Measurements from ENCODE around the gene OR2M5.

Gene OR2M5, protein sequence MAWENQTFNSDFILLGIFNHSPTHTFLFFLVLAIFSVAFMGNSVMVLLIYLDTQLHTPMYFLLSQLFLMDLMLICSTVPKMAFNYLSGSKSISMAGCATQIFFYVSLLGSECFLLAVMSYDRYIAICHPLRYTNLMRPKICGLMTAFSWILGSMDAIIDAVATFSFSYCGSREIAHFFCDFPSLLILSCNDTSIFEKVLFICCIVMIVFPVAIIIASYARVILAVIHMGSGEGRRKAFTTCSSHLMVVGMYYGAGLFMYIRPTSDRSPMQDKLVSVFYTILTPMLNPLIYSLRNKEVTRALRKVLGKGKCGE

DNA sequence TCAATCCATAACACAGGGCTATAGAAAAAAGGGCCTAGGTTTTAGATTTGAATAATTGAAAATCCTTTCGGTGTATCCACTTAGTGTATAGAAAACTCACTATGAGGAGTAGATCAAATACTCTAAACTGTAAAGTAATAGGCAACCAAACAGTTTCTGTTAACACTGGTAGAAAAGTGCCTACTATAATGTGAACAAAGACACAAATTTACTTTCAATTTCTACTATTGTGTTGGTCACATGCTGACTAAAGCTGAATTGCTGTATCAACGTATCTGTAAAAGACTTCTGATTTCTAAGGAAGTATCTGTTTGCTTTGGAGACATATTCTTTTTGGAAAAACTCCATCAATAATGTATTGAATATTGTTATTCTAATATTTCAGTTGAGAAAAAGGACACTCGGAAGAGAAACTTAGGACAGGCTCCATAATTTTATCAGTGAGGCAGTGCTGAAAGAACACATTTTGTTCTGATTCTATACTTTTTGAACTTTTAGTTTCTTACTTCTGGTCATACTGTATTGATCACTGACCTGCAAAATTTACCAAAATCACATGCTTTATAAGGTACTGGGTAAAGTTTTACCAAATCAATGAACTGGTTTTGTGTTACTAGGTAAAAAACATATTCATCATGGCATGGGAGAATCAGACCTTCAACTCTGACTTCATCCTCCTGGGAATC lies at the start of gene OR2M5:
TSS of gene OR2M5 (plus strand) at position 636 of the 686 bp plus-strand sequence. CDS start at position 636, 0 bp downstream.
- no peak for DNase-seq (ENCODE audit: insufficient read length, low spot score)
- no peak for TF ChIP-seq POLR2A (IDR thresholded peaks at IDR 0.05; ENCODE audit: low read depth, low read length)
- no peak for FAIRE-seq

DNA sequence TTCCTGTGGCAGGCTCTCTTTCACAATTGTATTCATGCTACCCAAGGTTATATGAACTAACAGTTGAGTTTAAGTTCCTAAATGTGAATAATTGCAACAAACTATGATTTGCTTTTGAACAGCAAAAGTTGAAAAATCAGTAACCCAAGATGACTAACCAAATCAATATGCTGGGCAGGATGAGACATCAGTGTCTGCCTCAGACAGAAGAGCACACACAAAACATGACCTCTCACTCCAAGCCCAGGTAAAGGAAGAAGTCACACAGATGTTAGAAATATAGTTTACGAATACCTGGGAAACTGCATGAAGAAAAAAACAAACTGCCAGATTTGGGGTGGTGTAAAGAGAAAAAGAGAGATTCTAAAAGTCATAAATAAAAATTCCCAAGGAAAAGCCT lies 46.4 kb upstream of the OR2M5 start:
- no peak for DNase-seq (ENCODE audit: insufficient read length, low spot score)
- FAIRE-seq, result no peak
- no peak for TF ChIP-seq POLR2A (IDR thresholded peaks at IDR 0.05; ENCODE audit: low read depth, low read length)

DNA sequence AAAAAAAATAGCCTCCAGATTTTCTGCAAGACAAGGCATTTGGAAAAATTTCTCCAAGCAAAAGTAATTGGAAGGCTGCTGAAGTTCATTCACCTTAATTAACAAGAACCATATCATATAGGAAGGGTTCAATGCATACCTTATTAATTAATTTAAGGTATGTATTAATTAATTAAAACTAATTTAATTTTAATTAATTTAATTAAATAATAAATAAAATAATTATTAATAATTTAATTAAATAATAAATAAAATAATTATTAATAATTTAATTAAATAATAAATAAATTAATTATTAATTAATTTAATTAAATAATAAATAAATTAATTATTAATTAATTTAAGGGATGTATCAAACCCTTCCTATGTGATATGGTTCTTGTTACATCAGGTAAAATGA lies 42.1 kb upstream of the OR2M5 start:
- no peak for TF ChIP-seq POLR2A (IDR thresholded peaks at IDR 0.05; ENCODE audit: low read depth, low read length)
- FAIRE-seq (no peak), DNase-seq (ENCODE audit: insufficient read length, low spot score) (no peak)

DNA sequence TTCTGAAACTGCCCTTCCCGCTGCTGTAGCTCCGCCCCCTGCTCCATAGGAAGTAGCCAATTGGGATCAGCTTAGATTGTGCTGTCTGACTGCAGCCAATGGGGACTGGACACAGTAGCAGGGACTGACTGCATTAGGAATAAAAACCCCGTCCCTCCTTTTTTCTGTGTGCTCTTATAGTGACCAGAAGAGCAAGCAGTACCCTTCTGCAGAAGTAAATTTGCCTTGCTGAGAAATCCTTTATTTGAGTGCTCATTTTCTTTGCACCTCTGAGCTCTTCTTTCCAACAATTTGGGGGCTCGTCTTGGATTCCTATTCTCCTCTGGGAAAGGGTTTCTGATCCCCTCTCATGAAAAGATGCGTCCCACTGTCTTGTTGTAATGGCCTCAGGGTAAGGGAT lies 33.8 kb upstream of the OR2M5 start:
- no peak for TF ChIP-seq POLR2A (IDR thresholded peaks at IDR 0.05; ENCODE audit: low read depth, low read length)
- DNase-seq (ENCODE audit: insufficient read length, low spot score) (no peak), FAIRE-seq (no peak)

DNA sequence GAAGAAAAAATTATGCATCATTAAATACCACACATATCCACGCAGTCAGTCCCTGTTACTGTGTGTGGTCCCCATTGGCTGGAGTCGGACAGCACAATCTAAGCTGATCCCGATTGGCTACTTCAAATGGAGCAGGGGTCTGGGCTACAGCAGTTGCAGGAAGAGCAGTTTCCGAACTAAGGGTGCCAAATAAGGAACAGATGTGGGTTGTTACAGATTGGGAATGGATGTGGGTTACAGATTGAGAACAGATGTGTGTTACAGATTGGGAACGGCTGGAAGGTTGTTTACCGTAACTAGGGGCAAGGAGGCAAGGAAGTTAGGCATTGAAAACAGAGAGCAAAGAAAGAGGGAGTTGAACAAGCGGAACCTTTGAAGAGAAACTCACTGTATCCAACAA lies 30.1 kb upstream of the OR2M5 start:
- FAIRE-seq, result peak; percentile 88
- DNase-seq (ENCODE audit: insufficient read length, low spot score), result peak; percentile 15
- no peak for TF ChIP-seq POLR2A (IDR thresholded peaks at IDR 0.05; ENCODE audit: low read depth, low read length)

DNA sequence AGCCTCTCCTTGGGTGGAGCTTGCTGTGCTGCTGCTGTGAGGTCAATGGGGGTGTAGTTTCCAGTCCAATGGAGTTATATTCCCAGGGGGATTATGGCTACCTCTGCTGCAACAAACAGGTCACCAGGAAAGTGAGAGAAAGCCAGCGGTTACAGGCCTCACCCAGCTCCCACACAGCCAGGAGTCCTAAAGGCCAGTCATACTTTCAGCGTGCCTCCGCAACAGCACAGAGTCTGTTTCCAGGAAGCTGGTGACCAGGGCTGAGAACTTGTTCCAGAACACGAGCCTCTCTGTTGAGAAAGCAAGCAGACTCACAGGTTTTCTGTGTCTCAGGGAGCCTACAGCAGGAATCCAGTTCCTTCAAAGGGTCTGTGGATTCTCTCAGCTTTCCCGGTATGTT lies 17.3 kb upstream of the OR2M5 start:
- FAIRE-seq (no peak), DNase-seq (ENCODE audit: insufficient read length, low spot score) (no peak)
- TF ChIP-seq POLR2A (IDR thresholded peaks at IDR 0.05; ENCODE audit: low read depth, low read length), result no peak

DNA sequence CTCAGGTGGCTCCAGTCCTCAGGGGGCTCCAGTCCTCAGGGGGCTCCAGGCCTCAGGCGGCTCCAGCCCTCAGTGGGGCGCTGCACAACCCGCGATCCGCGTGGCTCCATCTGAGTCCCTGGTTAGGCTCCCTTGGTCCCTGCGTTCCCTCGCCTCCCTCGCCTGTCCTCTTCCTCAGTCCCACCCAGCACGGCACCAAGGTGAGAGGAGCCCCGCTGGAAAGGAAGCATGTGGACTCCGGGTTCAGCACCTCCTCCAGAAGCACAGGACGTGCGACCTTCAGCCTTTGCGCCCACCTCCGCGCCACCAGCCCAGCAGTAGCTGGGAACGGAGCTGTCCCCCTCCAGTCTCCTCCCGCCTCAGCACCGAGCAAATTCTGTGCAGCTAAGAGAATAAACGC lies 8.1 kb upstream of the OR2M5 start:
- no peak for FAIRE-seq
- no peak for TF ChIP-seq POLR2A (IDR thresholded peaks at IDR 0.05; ENCODE audit: low read depth, low read length)
- DNase-seq (ENCODE audit: insufficient read length, low spot score), result no peak

DNA sequence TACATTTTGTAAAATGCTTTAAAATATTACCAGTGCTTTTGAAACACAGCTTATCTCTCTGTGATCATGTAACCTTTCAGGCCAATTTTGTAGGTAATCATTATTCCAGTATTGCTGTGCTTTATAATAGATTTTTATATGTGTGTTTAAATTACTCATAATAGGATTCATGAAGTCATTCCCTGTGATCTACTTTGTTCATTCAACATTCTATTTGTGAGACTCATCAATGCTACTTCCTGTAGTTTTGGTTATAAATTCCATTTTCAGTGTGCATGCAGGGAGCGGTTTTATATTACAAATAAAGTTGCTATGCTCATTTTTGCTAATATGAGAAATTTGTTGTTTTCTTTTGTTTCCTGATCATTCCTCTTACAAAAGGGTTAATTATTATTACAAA lies 4.1 kb upstream of the OR2M5 start:
- DNase-seq (ENCODE audit: insufficient read length, low spot score), result no peak
- no peak for TF ChIP-seq POLR2A (IDR thresholded peaks at IDR 0.05; ENCODE audit: low read depth, low read length)
- no peak for FAIRE-seq

DNA sequence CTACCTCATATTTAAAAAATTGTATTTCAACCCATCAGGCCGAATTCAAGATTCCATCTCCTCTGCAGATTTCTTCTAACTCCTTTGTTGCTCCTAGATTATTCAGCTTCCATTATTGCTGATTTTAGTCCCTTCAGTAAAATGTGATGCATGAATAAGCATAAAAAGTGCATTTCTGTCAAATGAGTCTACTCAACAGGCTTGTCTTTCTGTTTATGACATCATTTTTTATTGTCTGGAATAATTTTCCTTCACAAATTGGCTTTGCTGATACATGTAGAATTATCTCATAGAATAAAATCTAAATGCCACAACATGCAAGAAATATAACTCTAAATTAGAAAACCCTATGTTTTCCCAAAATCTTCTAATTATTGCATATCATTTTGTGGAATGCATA lies 1.6 kb upstream of the OR2M5 start:
- FAIRE-seq, result no peak
- DNase-seq (ENCODE audit: insufficient read length, low spot score), result no peak
- no peak for TF ChIP-seq POLR2A (IDR thresholded peaks at IDR 0.05; ENCODE audit: low read depth, low read length)

DNA sequence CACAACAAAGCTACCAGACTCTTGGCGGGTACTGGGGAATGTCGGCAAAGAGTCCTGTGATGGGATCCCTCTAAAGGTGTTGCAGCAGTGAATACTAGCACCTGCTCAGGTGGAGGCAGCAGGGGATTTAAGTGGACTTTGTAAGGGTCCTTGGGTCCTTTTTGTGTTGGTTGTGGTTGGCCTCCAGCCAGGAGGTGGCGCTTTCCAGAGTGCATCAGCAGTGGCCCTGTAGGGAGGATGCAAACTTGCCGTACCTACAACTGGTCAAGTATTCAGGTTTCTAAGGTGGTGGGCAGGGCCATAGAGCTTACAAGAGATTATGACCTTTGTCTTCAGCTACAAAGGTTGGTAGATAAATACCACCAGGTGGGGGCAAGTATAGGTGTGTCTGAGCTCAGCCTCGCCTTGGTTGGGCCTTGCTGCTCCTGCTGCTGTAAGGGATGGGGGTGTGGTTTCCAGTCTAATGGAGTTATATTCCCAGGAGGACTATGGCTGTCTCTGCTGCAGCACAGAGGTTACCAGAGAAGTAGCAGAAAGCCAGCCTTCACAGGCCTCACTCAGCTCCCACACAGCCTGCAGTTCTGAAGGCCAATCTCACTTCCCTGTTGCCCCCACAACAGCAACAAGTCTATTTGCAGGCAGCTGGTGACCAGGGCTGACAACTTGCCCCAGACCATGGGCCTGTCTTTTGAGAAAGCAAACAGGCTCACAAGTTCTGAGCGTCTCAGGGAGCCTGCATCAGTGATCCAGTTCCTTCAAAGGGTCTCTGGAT lies 7.3 kb downstream of the OR2M5 start:
- TF ChIP-seq POLR2A (IDR thresholded peaks at IDR 0.05; ENCODE audit: low read depth, low read length), result no peak
- FAIRE-seq, result no peak
- no peak for DNase-seq (ENCODE audit: insufficient read length, low spot score)

DNA sequence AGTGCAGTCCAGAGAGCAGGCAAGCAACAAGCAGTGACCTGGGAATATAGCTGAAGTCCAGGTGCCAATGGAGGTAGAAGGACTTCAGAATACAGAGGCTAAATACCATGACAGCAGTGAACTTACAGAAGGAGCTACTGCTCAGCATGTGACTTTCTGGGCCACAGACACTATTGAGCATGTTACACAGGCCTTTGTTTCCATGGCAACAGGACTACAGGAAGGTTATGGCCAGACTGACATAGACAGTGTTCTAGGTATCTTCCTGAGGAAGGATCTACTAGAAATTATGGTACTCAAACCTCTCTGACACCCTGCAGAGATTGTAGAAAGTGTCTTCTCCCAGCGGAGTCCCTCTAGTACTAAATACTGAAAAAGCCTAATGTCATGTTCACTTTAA lies 11.0 kb downstream of the OR2M5 start:
- FAIRE-seq (peak; percentile 77), DNase-seq (ENCODE audit: insufficient read length, low spot score) (no peak)
- TF ChIP-seq POLR2A (IDR thresholded peaks at IDR 0.05; ENCODE audit: low read depth, low read length), result no peak

DNA sequence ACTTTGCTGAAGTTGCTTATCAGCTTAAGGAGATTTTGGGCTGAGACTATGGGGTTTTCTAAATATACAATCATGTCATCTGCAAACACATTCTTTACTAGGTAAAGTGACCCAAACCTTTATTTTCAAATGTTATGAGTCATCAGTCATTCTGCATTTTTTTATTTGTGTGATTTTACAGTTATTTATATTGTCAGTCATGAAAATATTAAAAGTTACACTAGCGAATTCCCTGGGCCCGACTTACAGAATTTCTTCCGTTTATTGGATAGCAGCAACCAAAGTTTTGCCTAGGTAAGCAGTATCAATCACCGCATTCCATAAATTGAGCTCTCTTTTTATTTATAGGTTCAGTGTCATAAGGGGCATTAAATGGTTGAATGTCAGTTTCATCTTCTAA lies 13.8 kb downstream of the OR2M5 start:
- TF ChIP-seq POLR2A (IDR thresholded peaks at IDR 0.05; ENCODE audit: low read depth, low read length), result no peak
- DNase-seq (ENCODE audit: insufficient read length, low spot score), result no peak
- FAIRE-seq, result no peak

DNA sequence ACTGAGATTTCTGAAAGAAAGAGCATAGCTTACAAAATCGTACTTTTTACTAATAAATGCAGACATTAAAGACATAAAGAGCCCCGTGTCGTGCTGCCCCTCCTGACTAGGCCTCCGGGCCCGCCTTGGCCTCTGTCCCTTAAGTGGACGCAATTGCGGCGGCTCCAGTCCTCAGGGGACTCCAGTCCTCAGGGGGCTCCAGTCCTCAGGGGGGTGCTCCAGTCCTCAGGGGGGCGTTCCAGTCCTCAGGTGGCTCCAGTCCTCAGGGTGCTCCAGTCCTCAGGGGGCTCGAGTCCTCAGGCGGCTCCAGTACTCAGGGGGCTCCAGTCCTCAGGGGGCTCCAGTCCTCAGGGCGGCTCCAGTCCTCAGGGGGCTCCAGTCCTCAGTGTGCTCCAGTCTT lies 19.1 kb downstream of the OR2M5 start:
- FAIRE-seq, result no peak
- no peak for DNase-seq (ENCODE audit: insufficient read length, low spot score)
- TF ChIP-seq POLR2A (IDR thresholded peaks at IDR 0.05; ENCODE audit: low read depth, low read length), result no peak

DNA sequence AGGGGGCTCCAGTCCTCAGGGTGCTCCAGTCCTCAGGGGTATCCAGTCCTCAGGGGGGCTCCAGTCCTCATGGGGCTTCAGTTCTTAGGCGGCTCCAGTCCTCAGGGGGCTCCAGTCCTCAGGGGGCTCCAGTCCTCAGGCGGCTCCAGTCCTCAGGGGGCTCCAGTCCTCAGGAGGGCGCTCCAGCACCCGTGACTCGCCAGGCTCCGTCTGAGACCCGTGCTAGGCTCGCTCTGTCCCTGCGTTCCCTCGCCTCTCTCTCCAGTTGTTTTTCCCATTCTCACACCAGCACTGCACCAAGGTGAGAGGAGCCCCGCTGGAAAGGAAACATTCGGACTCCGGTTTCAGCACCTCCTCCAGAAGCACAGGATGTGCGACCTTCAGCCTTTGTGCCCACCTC lies 20.2 kb downstream of the OR2M5 start:
- no peak for DNase-seq (ENCODE audit: insufficient read length, low spot score)
- no peak for TF ChIP-seq POLR2A (IDR thresholded peaks at IDR 0.05; ENCODE audit: low read depth, low read length)

More for the DNA sequence above, 20.2 kb downstream of the OR2M5 start:
- no peak for FAIRE-seq
